Erythroblast (primary cell): ENCODE results near the gene PKN3.
A peak's percentile ranks its signal among the peaks of the same experiment; 100 is the strongest.

Experiments
- DNase-seq, 2 experiments: peaks; one replicate each; lab custom pipeline; 2025; lab: John Stamatoyannopoulos, UW
- GATA1 ChIP-seq: IDR thresholded peaks from 2 replicates; pipeline ENCODE4 v1.6.1; 2011; ENCODE audit warnings: low read depth, mild to moderate bottlenecking, control low read depth, low read length, moderate library complexity
- POLR2A ChIP-seq: IDR thresholded peaks from 2 replicates; pipeline ENCODE4 v1.6.1; 2011; ENCODE audit warnings: mild to moderate bottlenecking, low read length

The PKN3 gene

DNA sequence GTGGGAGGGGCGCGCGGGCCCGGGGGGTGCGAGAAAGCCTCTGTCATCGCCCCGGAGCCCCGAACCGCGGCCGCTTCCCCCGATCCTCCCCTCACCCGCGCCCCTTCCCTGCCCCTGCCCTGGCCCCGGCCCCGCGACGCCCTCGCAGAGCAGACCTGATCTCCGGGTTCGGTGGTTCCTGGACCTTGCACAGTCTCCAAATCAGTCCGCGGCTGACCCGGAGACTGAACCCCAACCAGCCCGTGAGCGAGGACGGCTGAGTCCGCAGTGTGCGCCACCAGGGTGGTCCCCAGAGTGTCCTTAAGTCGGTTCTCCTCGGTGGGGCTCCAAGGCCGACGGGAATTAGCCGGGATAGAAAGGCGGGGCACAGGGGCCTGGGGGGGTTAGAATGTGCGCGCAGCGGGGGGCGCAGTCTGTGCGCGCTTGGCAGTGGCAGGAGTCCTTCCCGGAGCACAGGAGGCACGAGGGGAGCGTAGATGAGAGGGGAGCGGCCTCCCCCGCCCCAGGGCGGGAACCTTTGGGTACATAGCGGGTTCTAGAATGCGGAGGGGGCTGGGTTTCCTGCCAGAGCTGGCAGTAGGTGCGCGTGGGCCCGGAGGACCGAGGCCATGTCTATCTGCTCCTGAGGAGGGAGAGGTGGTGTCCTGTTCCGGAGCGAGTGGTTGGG is 779 bp downstream of the PKN3 start:
- TF ChIP-seq POLR2A: no peak
- no peak for TF ChIP-seq GATA1
- peak; percentile 53 to 62 for DNase-seq

DNA sequence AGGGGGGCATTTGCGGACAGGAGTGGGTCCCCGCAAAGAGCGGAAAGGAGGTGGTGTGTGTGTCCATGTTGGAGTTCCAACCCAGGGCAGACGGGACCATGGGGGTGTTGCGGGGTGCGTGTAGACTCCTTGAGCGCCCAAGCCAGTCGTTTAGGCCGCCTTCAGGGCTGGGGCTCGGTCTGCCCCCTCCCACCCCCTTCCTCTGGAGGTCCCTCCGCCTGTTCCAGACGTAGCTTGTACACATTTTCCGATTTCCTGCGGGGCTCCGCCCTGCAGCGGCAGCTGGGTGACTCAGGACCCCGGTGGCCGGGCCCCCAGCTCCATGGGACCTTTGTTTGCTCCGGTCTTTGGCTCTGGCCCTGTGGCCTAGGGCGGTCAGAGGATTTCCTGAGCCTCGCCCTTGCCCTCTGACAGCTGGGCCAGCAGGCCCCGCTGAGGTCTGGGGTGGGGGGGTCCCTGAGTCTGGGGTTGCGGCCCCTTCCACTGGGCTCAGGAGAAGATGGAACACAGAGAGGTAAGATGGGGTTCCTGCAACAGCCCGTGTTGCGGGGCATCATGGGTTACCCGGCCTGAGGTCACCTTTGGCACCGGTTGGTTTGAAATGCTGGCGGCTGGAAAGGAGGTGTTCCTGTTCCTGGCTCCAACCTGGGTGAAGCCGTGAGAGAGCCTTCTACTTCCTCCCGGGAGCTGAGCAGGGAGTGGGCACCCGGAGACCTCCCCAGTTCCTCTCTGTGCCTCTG is 1.5 kb downstream of the PKN3 start:
- TF ChIP-seq POLR2A (no peak), GATA1 (no peak)
- no peak for DNase-seq

DNA sequence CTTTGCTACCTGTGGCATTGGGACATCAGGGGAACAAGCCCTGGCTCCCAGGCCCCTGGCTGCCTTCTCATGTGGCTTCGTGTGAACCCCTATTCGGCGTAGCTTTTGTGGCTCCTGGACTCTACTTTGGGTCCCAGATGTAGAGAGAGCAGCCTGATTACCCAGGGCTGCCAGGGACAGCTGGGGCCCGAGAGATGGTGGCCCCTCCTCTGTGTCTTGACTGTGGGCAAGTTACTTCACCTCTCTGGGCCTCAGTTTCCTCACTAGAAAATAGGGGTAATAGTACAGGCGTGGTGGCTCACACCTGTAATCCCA is 2.0 kb downstream of the PKN3 start:
- DNase-seq: no peak
- TF ChIP-seq GATA1 (no peak), POLR2A (no peak)

- DNase-seq: no peak
- no peak for TF ChIP-seq POLR2A
- TF ChIP-seq GATA1: no peak
Observed at GRCh38 chr9:128705051-128705965, 3.0 kb downstream of the PKN3 start.

GRCh38 chr9:128706045-128706444 is 3.7 kb downstream of the PKN3 start:
- TF ChIP-seq POLR2A (no peak), GATA1 (no peak)

GRCh38 chr9:128706671-128707381 is 4.5 kb downstream of the PKN3 start:
- TF ChIP-seq POLR2A (no peak), GATA1 (no peak)
- DNase-seq: no peak

More at GRCh38 chr9:128706045-128706444, 3.7 kb downstream of the PKN3 start:
- no peak for DNase-seq

GRCh38 chr9:128707446-128707845 is 5.1 kb downstream of the PKN3 start:
- no peak for TF ChIP-seq POLR2A
- TF ChIP-seq GATA1: no peak

DNA sequence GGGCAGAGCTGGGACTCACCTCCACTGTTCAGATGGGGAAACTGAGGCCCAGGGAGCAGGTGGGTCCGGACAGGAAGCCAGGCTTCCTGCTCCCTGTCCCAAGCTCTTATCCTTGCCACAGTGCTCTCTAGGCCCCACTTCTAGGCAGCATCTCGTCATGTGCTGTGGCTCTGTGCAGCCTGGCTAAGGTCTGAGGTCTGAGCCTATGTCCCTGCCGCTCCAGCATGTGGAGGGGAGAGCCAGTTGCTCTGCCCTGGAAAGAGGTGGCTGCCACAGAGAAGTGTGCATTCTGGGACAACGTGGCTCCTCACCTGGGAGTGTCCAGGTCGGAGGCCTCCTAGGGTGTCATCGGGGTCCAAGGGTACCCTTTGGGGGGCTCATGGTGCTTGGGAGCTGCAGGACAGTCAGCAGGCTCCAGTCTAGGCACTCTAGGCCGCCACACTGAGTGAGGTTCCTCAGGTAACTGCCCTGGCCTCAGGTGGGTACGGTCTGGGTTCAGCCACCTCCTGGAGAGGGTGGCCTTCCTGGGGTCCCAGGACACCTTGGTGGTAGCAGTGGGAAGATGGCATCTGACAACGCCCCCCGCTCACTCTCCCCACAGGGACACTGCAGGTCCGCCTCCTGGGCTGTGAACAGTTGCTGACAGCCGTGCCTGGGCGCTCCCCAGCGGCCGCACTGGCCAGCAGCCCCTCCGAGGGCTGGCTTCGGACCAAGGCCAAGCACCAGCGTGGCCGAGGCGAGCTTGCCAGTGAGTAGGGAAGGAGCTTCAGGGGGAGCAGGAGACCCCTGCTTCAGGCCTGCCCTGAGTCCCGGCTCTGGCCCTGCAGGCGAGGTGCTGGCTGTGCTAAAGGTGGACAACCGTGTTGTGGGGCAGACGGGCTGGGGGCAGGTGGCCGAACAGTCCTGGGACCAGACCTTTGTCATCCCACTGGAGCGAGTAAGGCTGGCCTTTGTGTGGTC is 10.4 kb downstream of the PKN3 start:
- TF ChIP-seq POLR2A: no peak
- TF ChIP-seq GATA1: no peak
- no peak for DNase-seq

More at GRCh38 chr9:128707446-128707845, 5.1 kb downstream of the PKN3 start:
- no peak for DNase-seq

- no peak for DNase-seq
- TF ChIP-seq GATA1: no peak
Observed at GRCh38 chr9:128713411-128713780, 11.1 kb downstream of the PKN3 start.

GRCh38 chr9:128713941-128714573 is 11.8 kb downstream of the PKN3 start:
- TF ChIP-seq GATA1: no peak
- no peak for TF ChIP-seq POLR2A

GRCh38 chr9:128714586-128715435 is 12.5 kb downstream of the PKN3 start:
- DNase-seq: no peak
- TF ChIP-seq GATA1: no peak
- no peak for TF ChIP-seq POLR2A

More at GRCh38 chr9:128713941-128714573, 11.8 kb downstream of the PKN3 start:
- no peak for DNase-seq

DNA sequence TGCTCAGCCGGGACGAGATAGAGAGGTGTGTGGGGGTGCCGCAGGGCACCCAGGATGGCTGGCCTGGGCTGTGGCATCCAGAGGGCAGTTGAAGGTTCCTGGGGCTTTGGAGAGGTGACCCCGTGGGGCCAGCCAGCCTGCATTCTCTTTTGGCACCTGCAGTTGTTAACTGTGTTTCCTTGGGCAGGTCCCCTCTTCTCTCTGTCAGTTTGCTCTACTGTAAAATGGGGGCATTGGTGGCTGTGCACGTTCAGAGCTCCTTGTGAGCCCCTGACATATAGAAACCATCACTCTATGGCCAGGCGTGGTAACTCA is 13.1 kb downstream of the PKN3 start:
- TF ChIP-seq GATA1 (no peak), POLR2A (no peak)
- no peak for DNase-seq
